ENCODE results near the gene SLC5A9. TPM values are rescaled to one million over a fixed set of nuclear protein-coding genes. Genes with fewer than 3 reads are reported as not detected.

SLC5A9 gene
- total and polyA plus RNA-seq, 9 of the 15 experiments (the other 6 are each of a cell fraction or from before 2014, with no cell fraction given), result not detected

DNA sequence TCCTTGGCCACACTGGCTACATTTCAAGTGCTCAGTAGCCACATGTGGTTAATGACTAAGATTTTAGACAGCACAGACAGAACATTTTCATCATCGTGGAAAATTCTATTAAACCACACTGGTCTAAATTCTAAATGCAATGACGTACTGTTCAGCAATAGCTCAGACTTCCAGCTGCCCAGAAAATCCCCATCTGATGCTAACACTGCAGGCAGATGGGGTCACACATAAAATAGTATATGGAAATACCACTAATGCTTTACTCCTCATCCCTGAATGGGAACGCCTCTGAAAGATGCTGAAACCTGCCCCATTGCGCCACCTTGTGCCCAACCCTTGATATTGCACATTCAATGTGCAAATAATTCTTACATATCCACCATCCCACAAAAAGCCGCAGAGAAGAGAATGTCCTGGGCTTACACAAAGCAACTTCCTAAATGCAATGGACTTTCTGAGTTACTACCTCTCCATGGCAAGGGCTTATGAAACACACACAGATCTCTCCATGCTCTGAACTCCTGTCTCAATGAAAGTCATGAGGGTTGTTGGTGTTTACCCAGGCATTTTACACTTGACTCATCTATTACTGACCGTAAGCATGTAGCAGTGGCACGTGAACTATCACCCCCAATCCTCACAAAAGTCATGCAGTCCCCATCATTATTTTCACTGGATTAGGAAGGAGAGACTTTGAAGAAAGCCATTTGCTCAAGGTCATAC lies 20.3 kb upstream of the SLC5A9 start (continued):
- TF ChIP-seq, protein P1, sequence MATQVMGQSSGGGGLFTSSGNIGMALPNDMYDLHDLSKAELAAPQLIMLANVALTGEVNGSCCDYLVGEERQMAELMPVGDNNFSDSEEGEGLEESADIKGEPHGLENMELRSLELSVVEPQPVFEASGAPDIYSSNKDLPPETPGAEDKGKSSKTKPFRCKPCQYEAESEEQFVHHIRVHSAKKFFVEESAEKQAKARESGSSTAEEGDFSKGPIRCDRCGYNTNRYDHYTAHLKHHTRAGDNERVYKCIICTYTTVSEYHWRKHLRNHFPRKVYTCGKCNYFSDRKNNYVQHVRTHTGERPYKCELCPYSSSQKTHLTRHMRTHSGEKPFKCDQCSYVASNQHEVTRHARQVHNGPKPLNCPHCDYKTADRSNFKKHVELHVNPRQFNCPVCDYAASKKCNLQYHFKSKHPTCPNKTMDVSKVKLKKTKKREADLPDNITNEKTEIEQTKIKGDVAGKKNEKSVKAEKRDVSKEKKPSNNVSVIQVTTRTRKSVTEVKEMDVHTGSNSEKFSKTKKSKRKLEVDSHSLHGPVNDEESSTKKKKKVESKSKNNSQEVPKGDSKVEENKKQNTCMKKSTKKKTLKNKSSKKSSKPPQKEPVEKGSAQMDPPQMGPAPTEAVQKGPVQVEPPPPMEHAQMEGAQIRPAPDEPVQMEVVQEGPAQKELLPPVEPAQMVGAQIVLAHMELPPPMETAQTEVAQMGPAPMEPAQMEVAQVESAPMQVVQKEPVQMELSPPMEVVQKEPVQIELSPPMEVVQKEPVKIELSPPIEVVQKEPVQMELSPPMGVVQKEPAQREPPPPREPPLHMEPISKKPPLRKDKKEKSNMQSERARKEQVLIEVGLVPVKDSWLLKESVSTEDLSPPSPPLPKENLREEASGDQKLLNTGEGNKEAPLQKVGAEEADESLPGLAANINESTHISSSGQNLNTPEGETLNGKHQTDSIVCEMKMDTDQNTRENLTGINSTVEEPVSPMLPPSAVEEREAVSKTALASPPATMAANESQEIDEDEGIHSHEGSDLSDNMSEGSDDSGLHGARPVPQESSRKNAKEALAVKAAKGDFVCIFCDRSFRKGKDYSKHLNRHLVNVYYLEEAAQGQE (IDR thresholded peaks at IDR 0.05; ENCODE audit: borderline replicate concordance), result peak; percentile 70; the same call in 1 of the 2 replicates
- TF ChIP-seq, protein P1 (CRISPR knock-in tag; IDR thresholded peaks at IDR 0.05; ENCODE audit: low read depth), result no peak
- TF ChIP-seq ZNF518B (CRISPR knock-in tag; IDR thresholded peaks at IDR 0.05), result no peak
- no peak for TF ChIP-seq ZNF217 (CRISPR knock-in tag; IDR thresholded peaks at IDR 0.05)
- no peak for TF ChIP-seq SMARCB1 (IDR thresholded peaks at IDR 0.05; ENCODE audit: insufficient read length, low read depth)
- TF ChIP-seq SMC3 (conservative IDR thresholded peaks at IDR 0.05; ENCODE audit: insufficient read depth, low read depth, low read length), result peak; percentile 83
- TF ChIP-seq, protein P2, sequence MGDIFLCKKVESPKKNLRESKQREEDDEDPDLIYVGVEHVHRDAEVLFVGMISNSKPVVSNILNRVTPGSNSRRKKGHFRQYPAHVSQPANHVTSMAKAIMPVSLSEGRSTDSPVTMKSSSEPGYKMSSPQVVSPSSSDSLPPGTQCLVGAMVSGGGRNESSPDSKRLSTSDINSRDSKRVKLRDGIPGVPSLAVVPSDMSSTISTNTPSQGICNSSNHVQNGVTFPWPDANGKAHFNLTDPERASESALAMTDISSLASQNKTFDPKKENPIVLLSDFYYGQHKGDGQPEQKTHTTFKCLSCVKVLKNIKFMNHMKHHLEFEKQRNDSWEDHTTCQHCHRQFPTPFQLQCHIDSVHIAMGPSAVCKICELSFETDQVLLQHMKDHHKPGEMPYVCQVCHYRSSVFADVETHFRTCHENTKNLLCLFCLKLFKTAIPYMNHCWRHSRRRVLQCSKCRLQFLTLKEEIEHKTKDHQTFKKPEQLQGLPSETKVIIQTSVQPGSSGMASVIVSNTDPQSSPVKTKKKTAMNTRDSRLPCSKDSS (IDR thresholded peaks at IDR 0.05; ENCODE audit: low read depth, partially characterized antibody), result no peak
- TF ChIP-seq NFRKB (IDR thresholded peaks at IDR 0.05; ENCODE audit: low read depth), result no peak
- TF ChIP-seq ELF4 (CRISPR knock-in tag; IDR thresholded peaks at IDR 0.05), result no peak
- no peak for TF ChIP-seq PHF8 (IDR thresholded peaks at IDR 0.05; ENCODE audit: borderline replicate concordance, low read length)
- no peak for TF ChIP-seq ZNF75A (CRISPR knock-in tag; IDR thresholded peaks at IDR 0.05)
- TF ChIP-seq CEBPG (CRISPR knock-in tag; IDR thresholded peaks at IDR 0.05), result no peak
- peak; percentile 29 to 33; a peak in 1 of 4 replicates for TF ChIP-seq CEBPG (tag; conservative IDR thresholded peaks at IDR 0.05 in 1 of 2, IDR thresholded peaks at IDR 0.05 in 1 of 2)
